ENCODE measurements around the gene PRIMPOL. TPM values are rescaled to one million over a fixed set of nuclear protein-coding genes. Genes with fewer than 3 reads are reported as not detected.

The PRIMPOL gene
- total and polyA plus RNA-seq, 9 of the 15 experiments (the other 6 are each of a cell fraction or from before 2014, with no cell fraction given): 11.0 to 32.0 (median 16.1) TPM

DNA sequence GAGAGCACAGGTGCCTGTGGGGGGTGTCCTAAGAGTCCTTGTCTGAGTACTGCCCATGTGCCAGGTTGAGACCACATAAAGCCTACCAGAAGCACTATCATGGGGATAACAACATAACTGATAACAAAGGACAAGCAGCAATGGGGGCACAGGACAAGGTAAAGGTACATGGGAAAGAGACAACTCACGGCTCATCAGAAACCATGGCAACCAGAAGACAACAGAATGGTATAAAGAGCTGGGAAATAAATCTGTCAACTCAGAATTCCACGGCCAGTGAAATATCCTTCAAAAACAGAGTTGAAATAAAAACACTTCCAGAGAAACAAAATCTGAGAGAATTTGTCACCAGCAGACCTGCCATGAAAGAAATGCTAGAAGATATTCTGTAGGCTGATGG is 64.3 kb downstream of the PRIMPOL start:
- CTCF ChIA-PET (ENCODE audit: low intra/inter-chr PET ratio): no interaction called here
- peaks cover 5% of the 10 kb centered on the region; the same call in 1 of the 3 replicates for H3K79me2 ChIP-seq (ENCODE audit: control insufficient read depth, insufficient read depth, low read length)

DNA sequence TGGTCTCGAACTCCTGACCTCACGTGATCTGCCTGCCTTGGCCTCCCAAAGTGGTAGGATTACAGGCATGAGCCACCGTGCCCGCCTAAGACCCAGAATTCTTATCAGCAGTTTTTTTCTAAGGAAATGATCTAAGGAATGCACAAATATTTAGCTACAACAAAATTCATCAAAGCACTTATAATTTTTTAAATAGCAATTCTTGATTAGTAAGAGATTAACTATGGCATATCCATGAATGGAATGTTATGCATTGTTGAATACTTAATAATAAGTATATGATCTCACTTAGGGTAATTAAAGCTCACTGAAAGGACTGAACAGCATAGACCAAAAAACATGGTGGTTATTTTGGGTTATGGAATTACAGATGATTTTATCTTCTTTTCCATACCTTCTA is 66.0 kb downstream of the PRIMPOL start:
- in situ Hi-C loops (cut with MboI) (no loop called here), intact Hi-C loops (cut with micrococcal nuclease) (no loop called here)
- Histone ChIP-seq H3K4me3 (no peak overlapping the region), H3K9ac (ENCODE audit: insufficient read depth in 1 of 2, low read depth in 2 of 2, low read length in 2 of 2) (no peak overlapping the region), H3K4me2 (ENCODE audit: insufficient read depth, low read length) (no peak overlapping the region), H3K36me3 (ENCODE audit: control insufficient read depth, insufficient read depth, low read length) (peaks cover 96% of the 10 kb centered on the region), H3K4me1 (replicated peaks in 1 of 2; ENCODE audit: control insufficient read depth in 2 of 2, insufficient read depth in 2 of 2, low read length in 2 of 2) (no peaks in the 10 kb centered on the region), H4K20me1 (replicated peaks; ENCODE audit: control insufficient read depth, insufficient read depth, low read length) (no peaks in the 10 kb centered on the region; the same call in 1 of the 2 replicates), H3K27ac (ENCODE audit: extremely low read depth, low read depth, low read length) (no peak overlapping the region), H3K79me2 (ENCODE audit: control insufficient read depth, insufficient read depth, low read length) (peaks cover 17% of the 10 kb centered on the region), H3K27me3 (ENCODE audit: control insufficient read depth in 2 of 2, insufficient read depth in 2 of 2, low read length in 2 of 2) (no peaks in the 10 kb centered on the region), H2AFZ (ENCODE audit: low read depth, low read length) (no peak overlapping the region), H3K9me1 (ENCODE audit: control insufficient read depth, insufficient read depth, low read length) (no peaks in the 10 kb centered on the region), H3K9me3 (replicated peaks; ENCODE audit: control insufficient read depth, insufficient read depth, low read depth, low read length) (no peaks in the 10 kb centered on the region)
- FAIRE-seq (no peak), DNase-seq (ENCODE audit: extremely low read depth in 1 of 4, low spot score in 3 of 4) (no peak), ATAC-seq (no peak)
- ChIA-PET CTCF (ENCODE audit: low intra/inter-chr PET ratio) (no interaction called here), POLR2A (interaction anchor here (1.0 to 1.6 kb wide), 4 partner anchors 9 to 19 kb away, joined by 3 to 5 read pairs (median 4); partner anchors contain the start of gene CENPU)
- no TSS peak for BruUV-seq (replicated peaks)
- 93% methylated on average over 4 of the region's 4 CpGs for WGBS (ENCODE audit: insufficient coverage, low coverage, missing lambda C conversion rate)
- TF ChIP-seq, protein P1, sequence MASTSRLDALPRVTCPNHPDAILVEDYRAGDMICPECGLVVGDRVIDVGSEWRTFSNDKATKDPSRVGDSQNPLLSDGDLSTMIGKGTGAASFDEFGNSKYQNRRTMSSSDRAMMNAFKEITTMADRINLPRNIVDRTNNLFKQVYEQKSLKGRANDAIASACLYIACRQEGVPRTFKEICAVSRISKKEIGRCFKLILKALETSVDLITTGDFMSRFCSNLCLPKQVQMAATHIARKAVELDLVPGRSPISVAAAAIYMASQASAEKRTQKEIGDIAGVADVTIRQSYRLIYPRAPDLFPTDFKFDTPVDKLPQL (IDR thresholded peaks at IDR 0.05; ENCODE audit: extremely low read depth, insufficient read length): no peak
- TF ChIP-seq OTX1 (CRISPR knock-in tag; IDR thresholded peaks at IDR 0.05) (no peak), GABPB1 (CRISPR knock-in tag; IDR thresholded peaks at IDR 0.05) (no peak), MTA2 (IDR thresholded peaks at IDR 0.05; ENCODE audit: low read depth) (no peak), BHLHE40 (IDR thresholded peaks at IDR 0.05; ENCODE audit: low read length) (no peak), CCAR2 (IDR thresholded peaks at IDR 0.05; ENCODE audit: low read depth, low read length) (no peak)

More for the DNA sequence above, 64.3 kb downstream of the PRIMPOL start:
- Histone ChIP-seq H3K27ac (ENCODE audit: extremely low read depth, low read depth, low read length) (no peak overlapping the region), H3K9ac (ENCODE audit: insufficient read depth in 1 of 2, low read depth in 2 of 2, low read length in 2 of 2) (no peak overlapping the region), H2AFZ (ENCODE audit: low read depth, low read length) (no peak overlapping the region), H3K4me3 (no peak overlapping the region), H3K27me3 (ENCODE audit: control insufficient read depth in 2 of 2, insufficient read depth in 2 of 2, low read length in 2 of 2) (no peaks in the 10 kb centered on the region), H3K4me1 (replicated peaks in 1 of 2; ENCODE audit: control insufficient read depth in 2 of 2, insufficient read depth in 2 of 2, low read length in 2 of 2) (no peaks in the 10 kb centered on the region), H3K36me3 (ENCODE audit: control insufficient read depth, insufficient read depth, low read length) (peaks cover 91% of the 10 kb centered on the region), H3K9me3 (replicated peaks; ENCODE audit: control insufficient read depth, insufficient read depth, low read depth, low read length) (no peaks in the 10 kb centered on the region), H3K9me1 (ENCODE audit: control insufficient read depth, insufficient read depth, low read length) (no peaks in the 10 kb centered on the region), H3K4me2 (ENCODE audit: insufficient read depth, low read length) (no peak overlapping the region), H4K20me1 (replicated peaks; ENCODE audit: control insufficient read depth, insufficient read depth, low read length) (no peaks in the 10 kb centered on the region)
- FAIRE-seq: no peak
- intact Hi-C loops (cut with micrococcal nuclease) (no loop called here), in situ Hi-C loops (cut with MboI) (no loop called here)
- TF ChIP-seq MEIS2 (IDR thresholded peaks at IDR 0.05; ENCODE audit: partially characterized antibody) (peak; percentile 12), RFX1 (IDR thresholded peaks at IDR 0.05) (peak; percentile 63), C11orf30 (IDR thresholded peaks at IDR 0.05; ENCODE audit: low read depth) (no peak)
- no TSS peak for BruUV-seq (replicated peaks)
- POLR2A ChIA-PET: interaction anchor here (1.7 to 2.3 kb wide), 2 partner anchors 10 to 20 kb away, joined by 8 to 13 read pairs; partner anchors contain the start of gene CENPU
- WGBS (ENCODE audit: insufficient coverage, low coverage, missing lambda C conversion rate): 37% methylated on average over 2 of the region's 2 CpGs
- ATAC-seq: no peak; the same call in 2 of the 3 replicates
- DNase-seq (ENCODE audit: extremely low read depth in 1 of 4, low spot score in 3 of 4): no peak

Data from K562 (cell line).